Trophoblast cell (in vitro differentiated cells and primary cell): ENCODE data around the gene MRPS5.

Experiments
- DNase-seq, 2 donors: peaks; one replicate each; pipeline ENCODE4 v3.0.0-alpha.2; 2016
- H2AFZ ChIP-seq: 2 replicates; pipeline ENCODE4 v1.6.1; 2013; ENCODE audit warnings: low read length, moderate library complexity, mild to moderate bottlenecking; ENCODE audit not compliant: insufficient read depth, poor library complexity
- H2AK5ac ChIP-seq: 2 replicates; pipeline ENCODE4 v1.6.1; 2013; ENCODE audit warnings: mild to moderate bottlenecking, low read length
- H2BK120ac ChIP-seq: 2 replicates; pipeline ENCODE4 v1.6.1; 2013; ENCODE audit warnings: low read length, mild to moderate bottlenecking, moderate library complexity; ENCODE audit not compliant: insufficient read depth, poor library complexity
- H2BK12ac ChIP-seq: 2 replicates; pipeline ENCODE4 v1.6.1; 2013; ENCODE audit warnings: mild to moderate bottlenecking, low read length, moderate library complexity
- H2BK5ac ChIP-seq: 2 replicates; pipeline ENCODE4 v1.6.1; 2013; ENCODE audit warnings: low read length, low read depth, moderate library complexity, mild to moderate bottlenecking; ENCODE audit not compliant: poor library complexity
- H3K14ac ChIP-seq: 2 replicates; pipeline ENCODE4 v1.6.1; 2013; ENCODE audit warnings: mild to moderate bottlenecking, low read length
- H3K18ac ChIP-seq: 2 replicates; pipeline ENCODE4 v1.6.1; 2013; ENCODE audit warnings: mild to moderate bottlenecking, low read length
- H3K23ac ChIP-seq: 2 replicates; pipeline ENCODE4 v1.6.1; 2013; ENCODE audit warnings: low read length
- H3K27ac ChIP-seq: 2 replicates; pipeline ENCODE4 v1.5.1; 2013; ENCODE audit warnings: low read depth, mild to moderate bottlenecking, inconsistent platforms, low read length, moderate library complexity
- H3K27me3 ChIP-seq: 2 replicates; pipeline ENCODE4 v1.6.1; 2013; ENCODE audit warnings: inconsistent platforms, mild to moderate bottlenecking, low read length, moderate library complexity; ENCODE audit not compliant: insufficient read depth
- H3K36me3 ChIP-seq, 2 experiments: 1 replicate in 1 of 2; 2 replicates in 1 of 2; pipeline ENCODE4 v1.6.1; 2013; ENCODE audit warnings: low read length in 2 of 2, mild to moderate bottlenecking in 2 of 2, moderate library complexity in 1 of 2; ENCODE audit not compliant: insufficient read depth in 2 of 2, control insufficient read depth in 1 of 2
- H3K4ac ChIP-seq: 2 replicates; pipeline ENCODE4 v1.6.1; 2013; ENCODE audit warnings: low read depth, mild to moderate bottlenecking, low read length, moderate library complexity
- H3K4me1 ChIP-seq, 2 experiments: 1 replicate in 1 of 2; 2 replicates in 1 of 2; pipeline ENCODE4 v1.6.1; 2013; ENCODE audit warnings: low read length in 2 of 2, mild to moderate bottlenecking in 2 of 2, moderate library complexity in 1 of 2; ENCODE audit not compliant: insufficient read depth in 2 of 2, control insufficient read depth in 1 of 2
- H3K4me2 ChIP-seq: 2 replicates; pipeline ENCODE4 v1.6.1; 2013; ENCODE audit warnings: inconsistent platforms, mild to moderate bottlenecking, low read length, moderate library complexity
- H3K4me3 ChIP-seq: 2 replicates; pipeline ENCODE4 v1.5.1; 2013; ENCODE audit warnings: mild to moderate bottlenecking, low read depth, low read length, inconsistent platforms
- H3K79me1 ChIP-seq: one replicate; pipeline ENCODE4 v1.6.1; 2013; ENCODE audit warnings: low read length
- H3K79me2 ChIP-seq: 2 replicates; pipeline ENCODE4 v1.6.1; 2013; ENCODE audit warnings: low read length, mild to moderate bottlenecking; ENCODE audit not compliant: control insufficient read depth, insufficient read depth, poor library complexity
- H3K9ac ChIP-seq: 2 replicates; pipeline ENCODE4 v1.6.1; 2013; ENCODE audit warnings: mild to moderate bottlenecking, low read length
- H3K9me3 ChIP-seq: 2 replicates; pipeline ENCODE4 v1.6.1; 2013; ENCODE audit warnings: low read depth, mild to moderate bottlenecking, control low read depth, inconsistent platforms, low read length; ENCODE audit not compliant: insufficient read depth
- H4K12ac ChIP-seq: 2 replicates; pipeline ENCODE4 v1.6.1; 2013; ENCODE audit warnings: low read depth, mild to moderate bottlenecking, low read length, moderate library complexity
- H4K8ac ChIP-seq: 2 replicates; pipeline ENCODE4 v1.6.1; 2013; ENCODE audit warnings: low read depth, mild to moderate bottlenecking, low read length, moderate library complexity
- H4K91ac ChIP-seq: one replicate; pipeline ENCODE4 v1.6.1; 2013; ENCODE audit warnings: low read depth, mild to moderate bottlenecking, low read length, moderate library complexity
- WGBS: extraction: QIAGEN DNeasy Blood & Tissue Kit; methylation state at CpG from one replicate; pipeline ENCODE4 v1.1.7; 2013; ENCODE audit warnings: missing lambda C conversion rate; ENCODE audit not compliant: insufficient read length, insufficient coverage; ENCODE audit errors: extremely low coverage; 5-methylcytosine and 5-hydroxymethylcytosine counted together

The MRPS5 gene

GRCh38 chr2:95053543-95053942, 68.1 kb downstream of the MRPS5 start:
- H3K9ac ChIP-seq = no peak overlapping the region
- H4K12ac ChIP-seq = no peak overlapping the region
- no peak overlapping the region for H2BK120ac ChIP-seq
- H3K18ac ChIP-seq = no peak overlapping the region
- H4K91ac ChIP-seq = no peak overlapping the region
- no peaks in the 10 kb centered on the region for H3K36me3 ChIP-seq
- H3K14ac ChIP-seq = no peak overlapping the region
- no peak overlapping the region for H3K4ac ChIP-seq
- H2AFZ ChIP-seq = no peak overlapping the region
- H2BK5ac ChIP-seq = no peak overlapping the region
- no peak overlapping the region for H2BK12ac ChIP-seq
- no peak overlapping the region for H3K23ac ChIP-seq
- no peak for DNase-seq
- no peak overlapping the region for H3K4me2 ChIP-seq
- no peaks in the 10 kb centered on the region for H3K4me1 ChIP-seq
- no peaks in the 10 kb centered on the region for H3K79me1 ChIP-seq
- no peaks in the 10 kb centered on the region for H3K79me2 ChIP-seq
- H4K8ac ChIP-seq = no peak overlapping the region
- no peak overlapping the region for H2AK5ac ChIP-seq
- H3K27ac ChIP-seq = no peak overlapping the region
- H3K9me3 ChIP-seq = peaks cover 4% of the 10 kb centered on the region
- no CpG with 5 or more reads among the region's 11 CpGs for WGBS
- H3K27me3 ChIP-seq = no peaks in the 10 kb centered on the region
- H3K4me3 ChIP-seq = no peak overlapping the region

DNA sequence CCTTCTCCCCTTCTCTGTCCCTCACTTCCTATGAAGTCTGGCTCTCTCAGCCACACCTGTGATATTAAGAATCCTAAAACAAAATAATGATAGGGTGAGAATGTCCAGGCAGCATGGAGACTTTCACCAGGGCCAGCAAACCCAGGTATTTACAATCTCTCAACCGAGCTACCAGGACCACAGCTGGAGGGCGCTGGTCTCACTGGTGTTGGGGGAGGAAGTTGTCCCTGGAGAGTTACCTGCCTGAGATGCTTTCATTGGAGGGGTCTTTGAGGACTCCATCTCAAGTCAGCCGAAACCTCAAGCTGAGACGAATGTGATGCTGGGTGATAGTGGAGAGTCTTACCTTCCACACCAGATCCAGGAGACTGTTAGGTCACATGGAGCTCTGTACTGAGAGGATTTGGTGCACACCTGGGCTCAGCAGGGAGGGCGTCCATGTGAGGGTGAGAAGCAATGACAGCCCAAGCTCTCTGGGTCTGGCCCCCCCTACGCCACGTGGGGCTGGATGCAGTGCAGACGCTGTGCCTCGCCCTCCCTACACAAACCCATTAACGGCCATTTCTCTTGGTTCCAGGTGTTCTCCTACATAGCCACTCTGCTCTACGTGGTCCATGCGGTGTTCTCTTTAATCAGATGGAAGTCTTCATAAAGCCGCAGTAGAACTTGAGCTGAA, 68.7 kb downstream of the MRPS5 start:
- H3K4me2 ChIP-seq = no peak overlapping the region
- no peak overlapping the region for H2BK12ac ChIP-seq
- no peak overlapping the region for H2AFZ ChIP-seq
- no peak overlapping the region for H2BK5ac ChIP-seq
- H3K36me3 ChIP-seq = no peaks in the 10 kb centered on the region
- no peak overlapping the region for H2BK120ac ChIP-seq
- H4K12ac ChIP-seq = no peak overlapping the region
- H3K9ac ChIP-seq = no peak overlapping the region
- DNase-seq = no peak
- no peak overlapping the region for H3K14ac ChIP-seq
- H3K79me1 ChIP-seq = no peaks in the 10 kb centered on the region
- H3K4ac ChIP-seq = no peak overlapping the region
- H4K91ac ChIP-seq = no peak overlapping the region
- no peak overlapping the region for H3K4me3 ChIP-seq
- no peak overlapping the region for H3K23ac ChIP-seq
- peaks cover 4% of the 10 kb centered on the region for H3K9me3 ChIP-seq
- H3K4me1 ChIP-seq = no peaks in the 10 kb centered on the region
- no peak overlapping the region for H3K27ac ChIP-seq
- H3K27me3 ChIP-seq = no peaks in the 10 kb centered on the region
- no peak overlapping the region for H2AK5ac ChIP-seq
- H3K18ac ChIP-seq = no peak overlapping the region
- H4K8ac ChIP-seq = no peak overlapping the region
- no CpG with 5 or more reads among the region's 13 CpGs for WGBS
- H3K79me2 ChIP-seq = no peaks in the 10 kb centered on the region

DNA sequence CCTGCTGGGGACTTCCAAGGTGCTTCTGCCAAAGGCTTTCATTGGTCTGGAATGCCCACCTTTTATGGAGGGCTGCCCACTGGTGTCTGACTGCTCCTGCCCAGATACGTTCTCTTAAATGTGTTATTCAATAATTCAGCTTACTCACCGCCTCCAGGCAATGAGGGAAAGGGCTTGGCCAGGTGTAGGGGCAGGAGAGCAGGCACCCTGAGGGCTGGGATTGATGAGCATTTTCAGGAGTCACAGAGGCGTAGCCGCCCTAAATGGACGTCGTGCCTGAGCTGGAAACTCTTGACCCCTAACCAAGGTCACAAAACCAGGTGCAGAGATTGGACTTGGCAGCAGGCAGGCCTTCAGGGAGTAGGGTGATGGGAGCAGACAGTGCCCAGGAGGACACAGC, 69.3 kb downstream of the MRPS5 start:
- Histone ChIP-seq H3K79me2 (no peaks in the 10 kb centered on the region), H2BK120ac (no peak overlapping the region), H3K27me3 (no peaks in the 10 kb centered on the region), H2BK12ac (no peak overlapping the region), H3K79me1 (no peaks in the 10 kb centered on the region), H3K14ac (no peak overlapping the region), H4K12ac (no peak overlapping the region), H3K36me3 (no peaks in the 10 kb centered on the region), H2BK5ac (no peak overlapping the region), H3K9ac (no peak overlapping the region), H3K4me2 (no peak overlapping the region), H3K23ac (no peak overlapping the region), H2AFZ (no peak overlapping the region), H4K91ac (no peak overlapping the region), H3K27ac (no peak overlapping the region), H3K4me3 (no peak overlapping the region), H4K8ac (no peak overlapping the region), H3K18ac (no peak overlapping the region), H3K9me3 (peaks cover 4% of the 10 kb centered on the region), H3K4ac (no peak overlapping the region), H3K4me1 (no peaks in the 10 kb centered on the region), H2AK5ac (no peak overlapping the region)
- DNase-seq = peak; percentile 86 to 88
- no CpG with 5 or more reads among the region's 6 CpGs for WGBS

DNA sequence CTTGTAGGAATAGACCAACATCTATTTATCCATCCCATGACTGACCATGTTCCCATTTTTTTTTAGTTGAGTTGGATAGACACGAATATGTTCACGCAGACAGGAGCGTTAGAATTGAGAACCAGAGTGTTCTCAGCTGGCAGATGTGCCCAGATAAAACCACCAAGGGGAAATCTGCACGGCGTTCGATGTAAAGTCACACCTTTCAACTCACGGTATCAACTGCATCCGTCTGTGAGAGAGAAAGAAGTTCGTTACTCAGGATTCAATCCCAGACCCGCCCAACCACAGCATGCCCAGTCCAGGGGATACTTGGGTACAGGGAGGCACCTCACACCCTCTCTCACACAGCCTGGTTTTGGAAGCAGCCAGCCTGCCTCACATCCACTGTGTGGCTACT, 70.0 kb downstream of the MRPS5 start:
- H4K91ac ChIP-seq = no peak overlapping the region
- no peaks in the 10 kb centered on the region for H3K27me3 ChIP-seq
- no peak overlapping the region for H3K9ac ChIP-seq
- no peak overlapping the region for H3K4me2 ChIP-seq
- H2BK5ac ChIP-seq = no peak overlapping the region
- H4K12ac ChIP-seq = no peak overlapping the region
- H3K23ac ChIP-seq = no peak overlapping the region
- H3K4me1 ChIP-seq = no peaks in the 10 kb centered on the region
- peaks cover 4% of the 10 kb centered on the region for H3K9me3 ChIP-seq
- H3K14ac ChIP-seq = no peak overlapping the region
- H3K79me1 ChIP-seq = no peaks in the 10 kb centered on the region
- H3K18ac ChIP-seq = no peak overlapping the region
- DNase-seq = no peak
- H4K8ac ChIP-seq = no peak overlapping the region
- no CpG with 5 or more reads among the region's 10 CpGs for WGBS
- no peaks in the 10 kb centered on the region for H3K36me3 ChIP-seq
- no peak overlapping the region for H2BK12ac ChIP-seq
- no peak overlapping the region for H2AK5ac ChIP-seq
- H2AFZ ChIP-seq = no peak overlapping the region
- no peak overlapping the region for H3K27ac ChIP-seq
- H3K79me2 ChIP-seq = no peaks in the 10 kb centered on the region
- H3K4ac ChIP-seq = no peak overlapping the region
- no peak overlapping the region for H2BK120ac ChIP-seq
- H3K4me3 ChIP-seq = no peak overlapping the region
